Measurements from ENCODE around the gene GNAO1. TPM values are rescaled to one million over a fixed set of nuclear protein-coding genes. Genes with fewer than 3 reads are reported as not detected.

GNAO1 gene
- total RNA-seq, 1 donor, result not detected

- Histone ChIP-seq H4K20me1 (ENCODE audit: insufficient read depth, low read length) (no peaks in the 10 kb centered on the region), H3K79me2 (ENCODE audit: insufficient read depth, low read length) (no peaks in the 10 kb centered on the region), H3K9me3 (ENCODE audit: low read depth, low read length) (no peaks in the 10 kb centered on the region), H3K36me3 (ENCODE audit: insufficient read depth, low read length) (no peaks in the 10 kb centered on the region), H3K4me3 (ENCODE audit: insufficient read depth, low read length) (no peak overlapping the region), H3K4me2 (ENCODE audit: insufficient read depth, low read length) (no peak overlapping the region), H3K4me1 (ENCODE audit: insufficient read depth, low read length) (no peaks in the 10 kb centered on the region), H3K27me3 (ENCODE audit: insufficient read depth, low read length) (peaks cover 8% of the 10 kb centered on the region), H3K27ac (ENCODE audit: low read depth, low read length) (no peak overlapping the region), H2AFZ (ENCODE audit: low read length) (no peak overlapping the region)
- no peak for DNase-seq (ENCODE audit: insufficient read length, low spot score, missing footprints)
- no peak for TF ChIP-seq CTCF (IDR thresholded peaks at IDR 0.05; ENCODE audit: extremely low read depth, low read depth, low read length)
These were observed 66.0 kb downstream of the GNAO1 start for GRCh38 chr16:56257239-56257638.

GRCh38 chr16:56257666-56258342, 66.5 kb downstream of the GNAO1 start:
- H3K27me3 ChIP-seq (ENCODE audit: insufficient read depth, low read length), result peaks cover 5% of the 10 kb centered on the region
- H3K4me2 ChIP-seq (ENCODE audit: insufficient read depth, low read length), result no peak overlapping the region
- no peaks in the 10 kb centered on the region for H3K36me3 ChIP-seq (ENCODE audit: insufficient read depth, low read length)
- no peaks in the 10 kb centered on the region for H3K79me2 ChIP-seq (ENCODE audit: insufficient read depth, low read length)
- H2AFZ ChIP-seq (ENCODE audit: low read length), result no peak overlapping the region
- no peaks in the 10 kb centered on the region for H4K20me1 ChIP-seq (ENCODE audit: insufficient read depth, low read length)
- H3K27ac ChIP-seq (ENCODE audit: low read depth, low read length), result no peak overlapping the region
- DNase-seq (ENCODE audit: insufficient read length, low spot score, missing footprints), result no peak
- no peak for TF ChIP-seq CTCF (IDR thresholded peaks at IDR 0.05; ENCODE audit: extremely low read depth, low read depth, low read length)
- H3K4me3 ChIP-seq (ENCODE audit: insufficient read depth, low read length), result no peak overlapping the region
- no peaks in the 10 kb centered on the region for H3K4me1 ChIP-seq (ENCODE audit: insufficient read depth, low read length)
- no peaks in the 10 kb centered on the region for H3K9me3 ChIP-seq (ENCODE audit: low read depth, low read length)

- Histone ChIP-seq H3K79me2 (ENCODE audit: insufficient read depth, low read length) (no peaks in the 10 kb centered on the region), H3K36me3 (ENCODE audit: insufficient read depth, low read length) (no peaks in the 10 kb centered on the region), H3K4me3 (ENCODE audit: insufficient read depth, low read length) (no peak overlapping the region), H3K9me3 (ENCODE audit: low read depth, low read length) (no peaks in the 10 kb centered on the region), H2AFZ (ENCODE audit: low read length) (no peak overlapping the region), H3K27ac (ENCODE audit: low read depth, low read length) (no peak overlapping the region), H3K27me3 (ENCODE audit: insufficient read depth, low read length) (peaks cover 5% of the 10 kb centered on the region), H3K4me2 (ENCODE audit: insufficient read depth, low read length) (no peak overlapping the region), H3K4me1 (ENCODE audit: insufficient read depth, low read length) (no peaks in the 10 kb centered on the region), H4K20me1 (ENCODE audit: insufficient read depth, low read length) (no peaks in the 10 kb centered on the region)
- DNase-seq (ENCODE audit: insufficient read length, low spot score, missing footprints), result no peak
- TF ChIP-seq CTCF (IDR thresholded peaks at IDR 0.05; ENCODE audit: extremely low read depth, low read depth, low read length), result no peak
These were observed 67.5 kb downstream of the GNAO1 start for GRCh38 chr16:56258508-56259424.

GRCh38 chr16:56259425-56259779, 68.1 kb downstream of the GNAO1 start:
- H3K4me2 ChIP-seq (ENCODE audit: insufficient read depth, low read length), result no peak overlapping the region
- no peaks in the 10 kb centered on the region for H3K4me1 ChIP-seq (ENCODE audit: insufficient read depth, low read length)
- no peaks in the 10 kb centered on the region for H4K20me1 ChIP-seq (ENCODE audit: insufficient read depth, low read length)
- H2AFZ ChIP-seq (ENCODE audit: low read length), result no peak overlapping the region
- no peak for DNase-seq (ENCODE audit: insufficient read length, low spot score, missing footprints)
- H3K36me3 ChIP-seq (ENCODE audit: insufficient read depth, low read length), result no peaks in the 10 kb centered on the region
- no peaks in the 10 kb centered on the region for H3K79me2 ChIP-seq (ENCODE audit: insufficient read depth, low read length)
- no peak for TF ChIP-seq CTCF (IDR thresholded peaks at IDR 0.05; ENCODE audit: extremely low read depth, low read depth, low read length)
- no peak overlapping the region for H3K4me3 ChIP-seq (ENCODE audit: insufficient read depth, low read length)
- H3K9me3 ChIP-seq (ENCODE audit: low read depth, low read length), result no peaks in the 10 kb centered on the region
- peaks cover 5% of the 10 kb centered on the region for H3K27me3 ChIP-seq (ENCODE audit: insufficient read depth, low read length)
- no peak overlapping the region for H3K27ac ChIP-seq (ENCODE audit: low read depth, low read length)

All from osteoblast (primary cell).